H9 (cell line): Measurements from ENCODE around the gene PLEKHA7. TPM values are rescaled to one million over a fixed set of nuclear protein-coding genes. Genes with fewer than 3 reads are reported as not detected.

Experiments
- DNase-seq: peaks from one replicate; pipeline ENCODE4 v3.0.0-alpha.2; 2017
- H2AFZ ChIP-seq: one replicate; pipeline ENCODE4 v1.6.1; 2013; ENCODE audit warnings: mild to moderate bottlenecking, low read length, control low read depth, moderate library complexity
- H2AK5ac ChIP-seq: 2 replicates; pipeline ENCODE4 v1.6.1; 2013; ENCODE audit warnings: low read length, control low read depth, mixed read lengths; ENCODE audit not compliant: insufficient read length
- H2BK120ac ChIP-seq: one replicate; pipeline ENCODE4 v1.6.1; 2013; ENCODE audit warnings: low read depth, mild to moderate bottlenecking, low read length, control low read depth, inconsistent platforms; ENCODE audit not compliant: poor library complexity, severe bottlenecking
- H2BK12ac ChIP-seq: 2 replicates; pipeline ENCODE4 v1.6.1; 2013; ENCODE audit warnings: low read length, control low read depth, mixed read lengths, low read depth; ENCODE audit not compliant: insufficient read length
- H2BK15ac ChIP-seq: 2 replicates; pipeline ENCODE4 v1.6.1; 2013; ENCODE audit warnings: low read depth, low read length, control low read depth
- H2BK20ac ChIP-seq: one replicate; pipeline ENCODE4 v1.6.1; 2013; ENCODE audit warnings: low read depth, mild to moderate bottlenecking, low read length, control low read depth, inconsistent platforms; ENCODE audit not compliant: poor library complexity, severe bottlenecking
- H2BK5ac ChIP-seq: 2 replicates; pipeline ENCODE4 v1.6.1; 2013; ENCODE audit warnings: low read length, control low read depth, mixed read lengths; ENCODE audit not compliant: insufficient read length
- H3K14ac ChIP-seq: 2 replicates; pipeline ENCODE4 v1.6.1; 2013; ENCODE audit warnings: low read length, control low read depth; ENCODE audit not compliant: insufficient read depth
- H3K18ac ChIP-seq: 2 replicates; pipeline ENCODE4 v1.6.1; 2013; ENCODE audit warnings: low read depth, mild to moderate bottlenecking, mixed read lengths, low read length, control low read depth; ENCODE audit not compliant: insufficient read length
- H3K23ac ChIP-seq: 2 replicates; pipeline ENCODE4 v1.6.1; 2013; ENCODE audit warnings: low read length, control low read depth, mixed read lengths, low read depth; ENCODE audit not compliant: insufficient read length
- H3K23me2 ChIP-seq: 2 replicates; pipeline ENCODE4 v1.6.1; 2013; ENCODE audit warnings: low read depth, mild to moderate bottlenecking, mixed read lengths, low read length, control low read depth; ENCODE audit not compliant: insufficient read length, poor library complexity, severe bottlenecking
- H3K27ac ChIP-seq: 2 replicates; pipeline ENCODE4 v1.5.1; 2013; ENCODE audit warnings: low read length, control low read depth, mixed read lengths, low read depth; ENCODE audit not compliant: insufficient read length
- H3K27me3 ChIP-seq: 2 replicates; pipeline ENCODE4 v1.6.1; 2013; ENCODE audit warnings: low read length, control low read depth, inconsistent platforms; ENCODE audit not compliant: insufficient read depth
- H3K4ac ChIP-seq: 2 replicates; pipeline ENCODE4 v1.6.1; 2013; ENCODE audit warnings: low read depth, mild to moderate bottlenecking, control low read depth, inconsistent platforms, low read length, moderate library complexity
- H3K4me1 ChIP-seq: 2 replicates; pipeline ENCODE4 v1.6.1; 2013; ENCODE audit warnings: low read length, control low read depth, inconsistent platforms; ENCODE audit not compliant: insufficient read depth
- H3K4me2 ChIP-seq: 2 replicates; pipeline ENCODE4 v1.6.1; 2013; ENCODE audit warnings: low read length, control low read depth, mixed read lengths; ENCODE audit not compliant: insufficient read length, insufficient read depth
- H3K56ac ChIP-seq: 2 replicates; pipeline ENCODE4 v1.6.1; 2013; ENCODE audit warnings: low read depth, mild to moderate bottlenecking, mixed read lengths, low read length, control low read depth; ENCODE audit not compliant: insufficient read length
- H3K79me1 ChIP-seq: 2 replicates; pipeline ENCODE4 v1.6.1; 2013; ENCODE audit warnings: low read depth, mild to moderate bottlenecking, moderate library complexity, low read length, control low read depth, inconsistent platforms; ENCODE audit not compliant: insufficient read depth, poor library complexity, severe bottlenecking
- H3K79me2 ChIP-seq: 2 replicates; pipeline ENCODE4 v1.6.1; 2013; ENCODE audit warnings: low read length, control low read depth, inconsistent platforms; ENCODE audit not compliant: insufficient read depth
- H3K9ac ChIP-seq: 2 replicates; pipeline ENCODE4 v1.6.1; 2013; ENCODE audit warnings: low read length, control low read depth, mixed read lengths; ENCODE audit not compliant: insufficient read length; ENCODE audit errors: extremely low read depth
- H3K9me3 ChIP-seq: one replicate; pipeline ENCODE4 v1.6.1; 2013; ENCODE audit warnings: low read depth, low read length, inconsistent platforms; ENCODE audit not compliant: control insufficient read depth
- H3T11ph ChIP-seq: one replicate; pipeline ENCODE4 v1.6.1; 2013; ENCODE audit warnings: mild to moderate bottlenecking, low read length, control low read depth, inconsistent platforms
- H4K20me1 ChIP-seq: one replicate; pipeline ENCODE4 v1.6.1; 2013; ENCODE audit not compliant: control insufficient read depth, insufficient read length, insufficient read depth
- H4K5ac ChIP-seq: 2 replicates; pipeline ENCODE4 v1.6.1; 2013; ENCODE audit warnings: low read depth, mild to moderate bottlenecking, mixed read lengths, low read length, control low read depth; ENCODE audit not compliant: insufficient read length
- H4K8ac ChIP-seq: replicated peaks from 2 replicates; pipeline ENCODE4 v1.6.1; 2013; ENCODE audit warnings: low read length, control low read depth, mixed read lengths, low read depth; ENCODE audit not compliant: insufficient read length
- H4K91ac ChIP-seq: 2 replicates; pipeline ENCODE4 v1.6.1; 2013; ENCODE audit warnings: low read depth, mild to moderate bottlenecking, moderate library complexity, mixed read lengths, low read length, control low read depth; ENCODE audit not compliant: insufficient read length
- H3K27ac Mint-ChIP-seq, 3 experiments: 2 replicates in 2 of 3; 3 replicates in 1 of 3; pipeline ENCODE4 v1.8.0; 2020 to 2021; ENCODE audit warnings: mixed read lengths in 3 of 3, mild to moderate bottlenecking in 1 of 3, moderate library complexity in 1 of 3
- H3K27me3 Mint-ChIP-seq: 2 replicates; pipeline ENCODE4 v1.8.0; 2021; ENCODE audit warnings: low read depth, mild to moderate bottlenecking, moderate library complexity, mixed read lengths
- H3K36me3 Mint-ChIP-seq, 3 experiments: 2 replicates in 2 of 3; 3 replicates in 1 of 3; pipeline ENCODE4 v1.8.0; 2020 to 2021; ENCODE audit warnings: low read depth in 3 of 3, mixed read lengths in 3 of 3; ENCODE audit not compliant: insufficient read depth in 1 of 3
- H3K4me1 Mint-ChIP-seq, 2 experiments: 2 replicates each; pipeline ENCODE4 v1.8.0; 2020; ENCODE audit warnings: mixed read lengths in 2 of 2
- H3K4me3 Mint-ChIP-seq, 2 experiments: 2 replicates in 1 of 2; 3 replicates in 1 of 2; pipeline ENCODE4 v1.8.0; 2020 to 2021; ENCODE audit warnings: mild to moderate bottlenecking in 2 of 2, mixed read lengths in 2 of 2, moderate library complexity in 1 of 2
- H3K9me3 Mint-ChIP-seq, 2 experiments: 2 replicates in 1 of 2; 3 replicates in 1 of 2; pipeline ENCODE4 v1.8.0; 2020; ENCODE audit warnings: mild to moderate bottlenecking in 2 of 2, mixed read lengths in 2 of 2, moderate library complexity in 1 of 2
- WGBS: extraction: QIAGEN DNeasy Blood & Tissue Kit; methylation state at CpG from one replicate; pipeline ENCODE4 v1.1.7; 2013; ENCODE audit warnings: missing lambda C conversion rate, low lambda C conversion rate, mixed read lengths; ENCODE audit not compliant: insufficient read length; ENCODE audit errors: extremely low coverage; 5-methylcytosine and 5-hydroxymethylcytosine counted together
- total RNA-seq: library from RNA; stranded (reverse); gene quantifications from 2 replicates; pipeline ENCODE4 v1.2.1, GENCODE V29; 2021
- TF ChIP-seq, protein P1 (sequence below): fragments of 200-600 bp; sonication (generic); conservative IDR thresholded peaks from 3 replicates; pipeline ENCODE4 v1.8.0; 2021; ENCODE audit warnings: antibody characterized with exemption, mild to moderate bottlenecking

PLEKHA7 gene
- total RNA-seq, 1 experiment from 2014 or later, result 21.0 TPM

DNA sequence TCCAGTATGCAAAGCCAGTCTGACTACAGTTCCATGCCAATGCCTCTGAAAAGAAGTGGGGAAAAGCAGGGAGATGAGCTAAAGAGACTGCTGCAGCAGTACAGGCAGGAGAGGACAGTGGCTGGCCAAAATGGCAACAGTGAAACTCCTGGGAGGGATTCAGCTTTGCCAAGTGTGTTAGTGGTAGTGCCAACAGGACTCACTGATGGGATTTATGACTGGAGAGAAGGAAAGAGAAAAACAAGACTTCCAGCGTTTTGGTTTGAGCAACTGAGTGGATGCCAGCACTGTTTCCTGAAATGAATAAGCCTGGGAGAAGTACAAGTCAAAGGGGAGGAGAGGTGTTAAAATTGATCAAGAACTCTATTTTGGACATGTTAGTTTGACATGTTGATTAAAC lies 80.9 kb downstream of the PLEKHA7 start:
- no peak overlapping the region for H3K56ac ChIP-seq
- H2AFZ ChIP-seq, result no peak overlapping the region
- WGBS, result no CpG with 5 or more reads among the region's 1 CpG
- H3K18ac ChIP-seq, result no peak overlapping the region
- Mint-ChIP-seq H3K27me3 (no peaks in the 10 kb centered on the region), H3K4me1 (peaks cover 15 to 20% of the 10 kb centered on the region in 2 experiments), H3K36me3 (no peaks in the 10 kb centered on the region), H3K4me3 (no peak overlapping the region), H3K9me3 (no peaks in the 10 kb centered on the region), H3K27ac (peak overlapping the region in 1 of 3 experiments; percentile 28; a peak in 2 of 7 replicates)
- H4K8ac ChIP-seq, result no peak overlapping the region
- no peak overlapping the region for H4K91ac ChIP-seq
- H2BK20ac ChIP-seq, result no peak overlapping the region
- H3K23ac ChIP-seq, result no peak overlapping the region
- H3K9me3 ChIP-seq, result no peaks in the 10 kb centered on the region
- no peak overlapping the region for H2BK15ac ChIP-seq
- TF ChIP-seq, protein P1, sequence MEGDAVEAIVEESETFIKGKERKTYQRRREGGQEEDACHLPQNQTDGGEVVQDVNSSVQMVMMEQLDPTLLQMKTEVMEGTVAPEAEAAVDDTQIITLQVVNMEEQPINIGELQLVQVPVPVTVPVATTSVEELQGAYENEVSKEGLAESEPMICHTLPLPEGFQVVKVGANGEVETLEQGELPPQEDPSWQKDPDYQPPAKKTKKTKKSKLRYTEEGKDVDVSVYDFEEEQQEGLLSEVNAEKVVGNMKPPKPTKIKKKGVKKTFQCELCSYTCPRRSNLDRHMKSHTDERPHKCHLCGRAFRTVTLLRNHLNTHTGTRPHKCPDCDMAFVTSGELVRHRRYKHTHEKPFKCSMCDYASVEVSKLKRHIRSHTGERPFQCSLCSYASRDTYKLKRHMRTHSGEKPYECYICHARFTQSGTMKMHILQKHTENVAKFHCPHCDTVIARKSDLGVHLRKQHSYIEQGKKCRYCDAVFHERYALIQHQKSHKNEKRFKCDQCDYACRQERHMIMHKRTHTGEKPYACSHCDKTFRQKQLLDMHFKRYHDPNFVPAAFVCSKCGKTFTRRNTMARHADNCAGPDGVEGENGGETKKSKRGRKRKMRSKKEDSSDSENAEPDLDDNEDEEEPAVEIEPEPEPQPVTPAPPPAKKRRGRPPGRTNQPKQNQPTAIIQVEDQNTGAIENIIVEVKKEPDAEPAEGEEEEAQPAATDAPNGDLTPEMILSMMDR, result no peak
- H2AK5ac ChIP-seq, result no peak overlapping the region
- no peaks in the 10 kb centered on the region for H3K79me1 ChIP-seq
- H2BK120ac ChIP-seq, result no peak overlapping the region
- H3K4ac ChIP-seq, result no peak overlapping the region
- no peak overlapping the region for H2BK5ac ChIP-seq
- H4K5ac ChIP-seq, result no peak overlapping the region
- no peak overlapping the region for H3K14ac ChIP-seq
- H3K23me2 ChIP-seq, result no peaks in the 10 kb centered on the region
- H3K4me1 ChIP-seq, result no peaks in the 10 kb centered on the region; the same call in 1 of the 2 replicates
- H3K27ac ChIP-seq, result no peak overlapping the region
- 0 out of 2 replicates have a peak, but pooled peaks cover 1% of the 10 kb centered on the region for H3K79me2 ChIP-seq
- no peak overlapping the region for H3K4me2 ChIP-seq
- no peaks in the 10 kb centered on the region for H4K20me1 ChIP-seq
- H2BK12ac ChIP-seq, result no peak overlapping the region
- no peak overlapping the region for H3T11ph ChIP-seq
- no peak for DNase-seq
- H3K9ac ChIP-seq, result no peak overlapping the region
- no peaks in the 10 kb centered on the region for H3K27me3 ChIP-seq
